GM12864 (cell line): ENCODE measurements around the gene LRRC32.
"Not testable (repeated sequence)": the region's sequence is repeated elsewhere in the genome, so short reads cannot be mapped to it uniquely, and the experiment has no call there.

Experiments used
- DNase-seq: peaks from one replicate; pipeline ENCODE4 v3.0.0-alpha.2; 2011; ENCODE audit warnings: low read depth
- H3K4me3 ChIP-seq: 2 replicates; pipeline ENCODE4 v1.5.1; 2011; ENCODE audit warnings: mild to moderate bottlenecking, low read depth, low read length, control low read depth
- CTCF ChIP-seq: IDR thresholded peaks from 2 replicates; pipeline ENCODE4 v1.5.1; 2011; ENCODE audit warnings: low read depth, mild to moderate bottlenecking, moderate library complexity, low read length, control low read depth, inconsistent platforms; ENCODE audit errors: missing control alignments

The LRRC32 gene

GRCh38 chr11:76623171-76623883, 47.2 kb downstream of the LRRC32 start:
- no peak overlapping the region for H3K4me3 ChIP-seq
- no peak for TF ChIP-seq CTCF
- DNase-seq = no peak

- no peak overlapping the region for H3K4me3 ChIP-seq
- TF ChIP-seq CTCF = no peak
- DNase-seq = no peak
Observed at GRCh38 chr11:76622493-76623094, 48.0 kb downstream of the LRRC32 start.

GRCh38 chr11:76621868-76622267, 48.7 kb downstream of the LRRC32 start:
- no peak for DNase-seq
- H3K4me3 ChIP-seq = no peak overlapping the region
- TF ChIP-seq CTCF = no peak

GRCh38 chr11:76621466-76621865, 49.1 kb downstream of the LRRC32 start:
- DNase-seq = no peak
- no peak overlapping the region for H3K4me3 ChIP-seq
- TF ChIP-seq CTCF = no peak

- H3K4me3 ChIP-seq = no peak overlapping the region
- no peak for TF ChIP-seq CTCF
- no peak for DNase-seq
Observed at GRCh38 chr11:76620489-76620888, 50.1 kb downstream of the LRRC32 start.

- not testable (repeated sequence) for H3K4me3 ChIP-seq
Observed at GRCh38 chr11:76619801-76620200, 50.7 kb downstream of the LRRC32 start.

GRCh38 chr11:76617553-76618265, 52.8 kb downstream of the LRRC32 start:
- TF ChIP-seq CTCF = no peak
- no peak overlapping the region for H3K4me3 ChIP-seq
- no peak for DNase-seq

More at GRCh38 chr11:76619801-76620200, 50.7 kb downstream of the LRRC32 start:
- DNase-seq = not testable (repeated sequence)
